HUES48 (cell line): Measurements from ENCODE around the gene SH3RF1.

Source experiments
- H3K27ac ChIP-seq: one replicate; pipeline ENCODE4 v1.7.0; 2013; ENCODE audit warnings: low read depth, low read length, inconsistent platforms
- H3K27me3 ChIP-seq: 2 replicates; pipeline ENCODE4 v1.6.1; 2013; ENCODE audit warnings: mild to moderate bottlenecking, low read length; ENCODE audit not compliant: control insufficient read depth, insufficient read depth
- H3K36me3 ChIP-seq: 2 replicates; pipeline ENCODE4 v1.6.1; 2013; ENCODE audit warnings: low read length; ENCODE audit not compliant: control insufficient read depth, insufficient read depth
- H3K4me1 ChIP-seq: 2 replicates; pipeline ENCODE4 v1.6.1; 2013; ENCODE audit warnings: mild to moderate bottlenecking, low read length; ENCODE audit not compliant: control insufficient read depth, insufficient read depth
- H3K4me3 ChIP-seq: 2 replicates; pipeline ENCODE4 v1.5.1; 2013; ENCODE audit warnings: mild to moderate bottlenecking, low read depth, low read length
- H3K9ac ChIP-seq: 2 replicates; pipeline ENCODE4 v1.6.1; 2013; ENCODE audit warnings: mild to moderate bottlenecking, low read depth, low read length, moderate library complexity
- H3K9me3 ChIP-seq: 2 replicates; pipeline ENCODE4 v1.6.1; 2013; ENCODE audit warnings: low read length; ENCODE audit not compliant: control insufficient read depth, insufficient read depth

The SH3RF1 gene

DNA sequence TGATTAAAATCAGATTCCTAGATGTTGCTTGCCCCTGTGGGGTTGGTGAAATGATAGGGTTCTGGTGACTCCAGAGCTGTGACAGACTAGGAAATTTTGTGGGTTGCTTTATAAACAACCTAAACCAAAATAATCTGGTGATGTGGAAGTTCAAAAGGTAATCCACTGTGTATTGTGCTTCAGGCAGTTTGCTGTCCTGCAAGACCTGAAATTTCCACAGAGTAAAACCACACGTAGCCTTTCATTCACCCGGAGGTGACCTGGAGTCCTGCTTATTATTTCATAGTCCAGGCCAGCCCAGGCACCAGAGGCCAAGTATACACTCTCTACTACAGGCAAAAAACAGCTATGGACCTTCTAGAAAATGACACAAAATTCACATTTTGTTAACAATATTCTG lies 146.1 kb downstream of the SH3RF1 start:
- Histone ChIP-seq H3K27me3 (no peaks in the 10 kb centered on the region), H3K4me1 (0 out of 2 replicates have a peak, but pooled peaks cover 6% of the 10 kb centered on the region), H3K9ac (no peak overlapping the region), H3K36me3 (peaks cover 45% of the 10 kb centered on the region), H3K9me3 (no peaks in the 10 kb centered on the region), H3K27ac (no peak overlapping the region), H3K4me3 (no peak overlapping the region)

DNA sequence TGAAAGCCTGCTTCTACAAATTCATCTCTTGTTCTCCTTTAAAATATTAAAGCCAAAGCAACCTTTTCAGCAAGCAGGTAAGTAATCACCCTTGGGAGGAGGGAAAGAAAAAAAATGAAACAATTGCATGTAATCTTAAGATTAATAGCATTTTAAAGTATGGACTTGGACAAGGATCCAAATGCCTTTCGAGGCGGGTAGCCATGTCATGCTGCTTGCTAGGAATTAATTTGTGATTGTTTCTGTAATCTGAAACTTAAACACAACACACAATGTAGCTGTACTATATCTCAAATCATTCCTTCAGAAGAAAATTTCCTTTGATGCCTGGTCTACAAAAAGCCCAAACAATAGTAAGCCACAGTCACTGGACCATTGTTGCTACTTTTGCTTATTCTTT lies 148.3 kb downstream of the SH3RF1 start:
- Histone ChIP-seq H3K36me3 (peaks cover 34% of the 10 kb centered on the region), H3K9me3 (no peaks in the 10 kb centered on the region), H3K27ac (no peak overlapping the region), H3K27me3 (no peaks in the 10 kb centered on the region), H3K4me1 (0 out of 2 replicates have a peak, but pooled peaks cover 6% of the 10 kb centered on the region), H3K4me3 (no peak overlapping the region), H3K9ac (no peak overlapping the region)

DNA sequence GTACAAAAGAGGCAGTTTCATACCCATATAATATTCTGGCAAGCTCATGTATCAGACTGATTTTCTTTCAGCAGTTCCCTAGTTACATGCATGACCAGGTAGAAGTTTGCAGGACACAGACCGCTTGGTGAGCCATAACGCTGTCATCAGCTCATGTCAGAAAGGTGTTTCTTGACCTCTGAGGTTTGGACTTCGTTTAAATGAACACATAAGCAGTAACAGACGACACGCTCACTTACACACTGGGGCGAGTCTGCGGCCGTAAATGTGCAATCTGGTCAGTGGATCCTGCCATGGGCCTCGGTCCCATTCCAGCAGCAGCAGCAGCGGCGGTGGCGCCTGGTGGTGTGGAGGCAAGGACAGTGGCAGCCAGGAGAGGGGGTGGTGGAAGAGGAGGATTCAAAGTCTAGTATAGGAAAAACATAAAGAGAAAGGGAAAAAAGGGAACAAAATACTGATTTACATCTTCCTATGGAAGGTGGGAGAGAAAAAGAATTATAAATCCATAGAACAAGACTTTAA lies 148.8 kb downstream of the SH3RF1 start:
- no peak overlapping the region for H3K27ac ChIP-seq
- no peaks in the 10 kb centered on the region for H3K27me3 ChIP-seq
- H3K4me3 ChIP-seq: no peak overlapping the region
- H3K36me3 ChIP-seq: peaks cover 35% of the 10 kb centered on the region
- H3K9me3 ChIP-seq: no peaks in the 10 kb centered on the region
- H3K4me1 ChIP-seq: 0 out of 2 replicates have a peak, but pooled peaks cover 6% of the 10 kb centered on the region
- H3K9ac ChIP-seq: no peak overlapping the region

DNA sequence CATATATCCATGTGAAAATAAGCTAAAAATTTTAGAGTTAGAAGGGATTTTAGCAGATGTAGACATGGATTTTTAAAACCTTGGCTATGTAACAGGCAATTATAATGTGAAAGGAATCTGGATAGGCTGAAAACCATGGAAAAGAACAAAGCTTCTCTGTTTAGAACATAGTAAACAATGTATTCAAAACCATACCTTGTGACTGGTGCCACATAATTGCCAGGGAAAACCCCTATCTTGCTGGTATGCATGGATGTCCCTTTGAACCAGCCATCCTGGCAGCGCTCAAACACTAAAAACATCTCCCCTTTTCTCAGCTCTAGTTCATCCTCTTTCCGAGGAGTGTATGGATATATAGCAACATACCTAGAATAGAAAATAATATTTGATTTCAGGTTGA lies 150.1 kb downstream of the SH3RF1 start:
- no peaks in the 10 kb centered on the region for H3K9me3 ChIP-seq
- no peak overlapping the region for H3K4me3 ChIP-seq
- H3K27ac ChIP-seq: no peak overlapping the region
- H3K27me3 ChIP-seq: no peaks in the 10 kb centered on the region
- 0 out of 2 replicates have a peak, but pooled peaks cover 6% of the 10 kb centered on the region for H3K4me1 ChIP-seq
- no peak overlapping the region for H3K9ac ChIP-seq
- peaks cover 48% of the 10 kb centered on the region for H3K36me3 ChIP-seq

DNA sequence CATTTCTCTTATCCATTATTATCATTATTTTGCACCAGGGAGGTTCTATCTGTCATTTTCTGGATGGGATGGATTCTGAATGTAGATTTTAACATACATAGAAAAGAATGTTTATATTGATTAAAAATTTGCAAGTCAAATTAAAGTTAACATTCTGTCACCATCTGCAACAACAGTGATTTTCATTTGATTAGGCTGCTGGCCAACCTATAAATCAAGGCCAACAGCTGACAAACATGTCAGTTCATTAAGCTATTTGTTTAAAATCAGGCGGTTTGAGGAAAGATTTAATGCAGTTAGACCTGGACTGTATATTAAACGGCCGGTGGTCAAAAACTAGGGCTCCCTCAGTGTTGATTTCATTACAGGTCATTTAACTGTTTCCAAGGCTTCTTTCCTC lies 151.2 kb downstream of the SH3RF1 start:
- Histone ChIP-seq H3K27me3 (no peaks in the 10 kb centered on the region), H3K9me3 (no peaks in the 10 kb centered on the region), H3K4me3 (no peak overlapping the region), H3K9ac (no peak overlapping the region), H3K4me1 (0 out of 2 replicates have a peak, but pooled peaks cover 6% of the 10 kb centered on the region), H3K27ac (no peak overlapping the region), H3K36me3 (peaks cover 48% of the 10 kb centered on the region)

DNA sequence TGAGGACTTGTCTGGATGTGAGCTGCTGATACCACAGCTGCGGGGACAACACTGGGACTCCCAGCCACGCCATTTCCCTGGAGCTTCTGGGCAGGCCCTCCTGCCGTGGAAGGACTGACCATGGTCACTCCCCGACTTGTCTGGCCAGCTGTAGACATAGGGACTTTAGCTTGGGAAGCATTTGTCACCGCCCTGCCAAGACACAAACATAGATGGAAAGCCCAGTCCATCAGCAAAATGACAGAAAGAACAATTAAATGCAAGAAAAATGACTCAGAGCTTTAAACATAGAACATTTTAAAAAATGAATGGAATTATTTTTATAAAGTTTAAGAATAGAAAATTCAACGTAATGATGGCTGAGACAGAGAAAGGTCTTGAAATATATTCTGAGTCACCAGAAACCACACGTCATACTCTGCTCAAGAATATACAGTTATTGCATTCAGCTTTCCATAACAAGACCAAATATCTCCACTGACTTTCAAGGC lies 153.1 kb downstream of the SH3RF1 start:
- H3K4me3 ChIP-seq: no peak overlapping the region
- peaks cover 48% of the 10 kb centered on the region for H3K36me3 ChIP-seq
- no peaks in the 10 kb centered on the region for H3K27me3 ChIP-seq
- no peak overlapping the region for H3K27ac ChIP-seq
- H3K4me1 ChIP-seq: peaks cover 9% of the 10 kb centered on the region
- no peak overlapping the region for H3K9ac ChIP-seq
- H3K9me3 ChIP-seq: no peaks in the 10 kb centered on the region

DNA sequence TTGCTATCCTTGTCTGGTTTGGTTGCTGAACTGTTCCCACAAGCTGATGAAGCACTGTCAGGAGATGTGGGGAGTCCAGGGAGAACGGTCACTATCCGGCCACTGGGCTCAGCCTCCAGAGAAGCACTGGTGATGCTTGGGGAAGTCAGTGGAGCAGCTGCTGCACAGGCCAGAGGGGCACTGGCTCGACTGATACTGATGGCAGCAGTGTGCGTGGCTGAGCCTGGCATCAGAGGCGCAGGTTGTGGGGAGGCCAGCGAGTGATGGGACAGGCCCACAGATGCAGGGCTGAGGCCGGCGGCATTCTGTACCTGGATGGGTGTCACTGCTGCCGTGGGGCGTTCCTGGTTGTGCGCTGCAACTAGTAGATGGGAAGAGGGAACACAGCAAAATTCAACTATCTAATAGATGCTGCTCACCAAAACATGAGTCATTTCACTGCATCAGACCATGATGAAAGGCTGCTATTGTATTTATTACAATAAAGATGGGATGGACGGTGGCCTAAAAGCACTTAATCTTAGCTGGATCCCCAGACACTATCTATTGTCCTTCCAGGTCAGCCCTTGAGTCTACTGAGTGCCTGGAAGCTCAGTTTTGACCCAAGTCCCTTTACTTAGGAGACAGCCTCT lies 154.4 kb downstream of the SH3RF1 start:
- Histone ChIP-seq H3K9ac (no peak overlapping the region), H3K36me3 (peaks cover 42% of the 10 kb centered on the region), H3K9me3 (no peaks in the 10 kb centered on the region), H3K4me3 (no peak overlapping the region), H3K27me3 (no peaks in the 10 kb centered on the region), H3K4me1 (peaks cover 14% of the 10 kb centered on the region), H3K27ac (peak overlapping the region; percentile 14)

DNA sequence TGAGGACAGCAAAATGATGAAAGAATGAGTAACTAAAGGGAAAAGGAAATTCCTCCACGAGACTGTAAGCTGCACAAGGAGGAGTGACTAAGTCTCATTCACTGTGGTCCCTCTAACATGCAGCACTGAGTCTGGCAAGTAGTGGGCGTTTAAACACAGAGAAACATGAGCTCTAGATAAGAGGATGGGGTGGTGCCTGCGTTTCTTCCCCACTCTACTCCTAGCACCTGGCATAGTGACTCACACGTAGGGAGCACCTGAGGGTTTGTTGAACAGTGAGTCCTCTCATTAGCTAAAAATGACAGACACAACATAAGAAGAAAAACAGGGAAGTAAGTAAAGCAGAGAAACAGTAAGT lies 154.9 kb downstream of the SH3RF1 start:
- Histone ChIP-seq H3K27ac (peak overlapping the region; percentile 14), H3K27me3 (no peaks in the 10 kb centered on the region), H3K36me3 (peaks cover 36% of the 10 kb centered on the region), H3K9ac (no peak overlapping the region), H3K4me1 (peaks cover 9% of the 10 kb centered on the region), H3K4me3 (no peak overlapping the region), H3K9me3 (no peaks in the 10 kb centered on the region)

DNA sequence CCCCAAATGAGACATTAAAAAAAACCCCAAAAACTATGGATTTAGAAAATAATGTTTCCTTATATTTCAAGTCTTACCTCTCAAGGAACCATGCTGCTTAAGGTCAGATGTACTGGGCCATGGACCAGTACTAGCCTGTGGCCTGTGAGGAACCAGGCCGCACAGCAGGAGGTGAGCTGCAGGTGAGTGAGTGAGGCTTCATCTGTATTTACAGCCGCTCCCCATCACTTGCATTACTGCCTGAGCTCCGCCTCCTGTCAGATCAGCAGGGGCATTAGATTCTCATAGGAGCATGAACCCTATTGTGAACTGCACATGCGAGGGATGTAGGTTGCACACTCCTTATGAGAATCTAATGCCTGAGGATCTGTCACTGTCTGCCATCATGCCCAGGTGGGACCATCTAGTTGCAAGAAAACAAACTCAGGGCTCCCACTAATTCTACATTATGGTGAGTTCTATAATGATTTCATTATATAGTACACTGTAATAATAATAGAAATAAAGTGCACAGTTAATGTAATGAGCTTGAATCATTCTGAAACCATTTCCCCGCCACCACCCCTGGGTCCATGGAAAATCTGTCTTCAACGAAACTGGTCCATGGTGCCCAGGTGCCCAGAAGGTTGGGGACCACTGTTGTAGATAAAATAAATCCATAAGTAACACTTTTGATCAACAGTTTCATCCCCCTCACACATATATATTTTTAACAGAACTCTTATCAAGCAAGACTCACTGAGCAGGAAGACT lies 155.4 kb downstream of the SH3RF1 start:
- Histone ChIP-seq H3K9ac (no peak overlapping the region), H3K36me3 (peaks cover 32% of the 10 kb centered on the region), H3K27ac (no peak overlapping the region)

DNA sequence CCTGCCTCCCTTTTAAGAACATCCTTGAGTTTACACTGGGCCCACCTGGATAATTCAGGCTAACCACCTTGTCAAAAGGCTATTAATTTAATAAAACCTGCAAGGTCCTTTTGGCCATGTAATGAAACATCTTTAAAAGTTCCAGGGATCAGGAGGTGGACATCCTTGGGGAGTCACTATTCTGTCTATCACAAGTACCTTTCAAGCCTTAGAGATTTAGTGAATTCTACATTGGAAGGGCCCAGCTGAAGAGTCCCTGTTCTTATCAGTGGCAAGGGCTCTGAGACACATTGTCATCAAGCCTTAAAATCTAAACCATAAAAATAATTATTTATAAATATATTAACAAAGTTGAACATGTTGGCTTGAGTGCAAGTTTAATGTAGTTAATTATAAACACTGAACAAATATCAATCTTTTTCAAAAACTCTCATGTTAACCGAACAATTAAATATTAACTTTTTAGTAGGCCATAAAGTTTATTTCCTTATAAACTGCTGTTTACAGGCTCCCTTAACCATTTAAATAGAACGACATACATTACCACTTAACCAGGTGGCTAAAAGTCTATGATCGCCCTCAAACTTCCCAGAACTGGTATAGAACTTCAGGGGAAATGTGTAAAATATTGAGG lies 156.3 kb downstream of the SH3RF1 start:
- no peaks in the 10 kb centered on the region for H3K9me3 ChIP-seq
- H3K4me1 ChIP-seq: peaks cover 8% of the 10 kb centered on the region
- no peak overlapping the region for H3K27ac ChIP-seq
- no peaks in the 10 kb centered on the region for H3K27me3 ChIP-seq
- no peak overlapping the region for H3K4me3 ChIP-seq
- H3K9ac ChIP-seq: no peak overlapping the region
- peaks cover 27% of the 10 kb centered on the region for H3K36me3 ChIP-seq

More for the DNA sequence above, 155.4 kb downstream of the SH3RF1 start:
- Histone ChIP-seq H3K27me3 (no peaks in the 10 kb centered on the region), H3K9me3 (no peaks in the 10 kb centered on the region), H3K4me1 (peaks cover 8% of the 10 kb centered on the region), H3K4me3 (no peak overlapping the region)

DNA sequence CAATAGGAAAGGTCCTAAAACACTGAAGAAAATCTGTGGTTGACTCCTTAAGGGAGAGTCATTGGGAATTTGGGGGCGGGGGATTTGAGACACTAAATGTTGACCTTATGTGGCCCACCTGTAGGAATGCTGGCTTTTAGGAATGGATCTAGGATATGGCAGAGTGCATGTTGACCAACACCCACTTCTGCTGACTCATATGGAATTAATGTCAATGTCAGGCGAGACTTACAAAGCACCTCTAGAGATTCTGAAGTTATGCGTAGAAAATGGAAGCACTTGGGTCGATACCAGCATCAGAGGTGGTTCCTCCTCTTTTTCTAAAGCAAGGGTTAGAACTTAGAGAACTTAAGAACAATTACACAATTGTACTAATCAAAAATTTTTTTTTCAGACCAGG lies 160.1 kb downstream of the SH3RF1 start:
- Histone ChIP-seq H3K27me3 (no peaks in the 10 kb centered on the region), H3K4me3 (no peak overlapping the region), H3K27ac (no peak overlapping the region), H3K9me3 (no peaks in the 10 kb centered on the region), H3K4me1 (peaks cover 8% of the 10 kb centered on the region), H3K36me3 (peaks cover 12% of the 10 kb centered on the region), H3K9ac (no peak overlapping the region)
